NCI-H460 (cell line): Measurements from ENCODE around the gene EPHA7. TPM values are rescaled to one million over a fixed set of nuclear protein-coding genes. Genes with fewer than 3 reads are reported as not detected.

Experiments
- DNase-seq: peaks from one replicate; pipeline ENCODE4 v3.0.0-alpha.2; 2016; ENCODE audit warnings: low read depth; ENCODE audit errors: extremely low read depth
- total RNA-seq: library from RNA; depleted of rRNA; stranded (reverse); fragments of >200 nt; shearing (Covaris generic); gene quantifications from 2 replicates; pipeline ENCODE4 v1.2.3, GENCODE V29; 2014

EPHA7 gene
- total RNA-seq, 1 experiment from 2014 or later: 0.02 TPM

GRCh38 chr6:93266116-93266817, 153.1 kb downstream of the EPHA7 start:
- DNase-seq: no peak

DNA sequence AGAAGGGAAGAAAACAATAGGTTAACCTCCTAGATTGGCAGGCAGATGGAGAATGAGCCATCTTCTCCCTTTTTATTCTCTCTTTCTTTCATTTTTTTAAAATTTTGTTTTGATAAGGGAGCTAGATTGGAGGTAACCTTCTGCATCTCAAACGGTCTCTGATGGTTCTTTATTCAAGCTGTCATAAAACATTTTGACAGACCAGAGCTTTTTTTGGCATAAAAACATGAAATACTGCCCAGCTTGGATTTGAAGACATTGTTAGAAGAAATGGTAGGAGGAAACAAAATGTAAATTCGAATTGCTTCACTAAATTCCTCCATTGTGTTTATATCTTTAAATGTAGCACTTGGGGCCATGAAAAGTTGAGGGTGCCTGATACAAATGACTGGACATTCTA, 158.5 kb downstream of the EPHA7 start:
- DNase-seq: no peak

DNA sequence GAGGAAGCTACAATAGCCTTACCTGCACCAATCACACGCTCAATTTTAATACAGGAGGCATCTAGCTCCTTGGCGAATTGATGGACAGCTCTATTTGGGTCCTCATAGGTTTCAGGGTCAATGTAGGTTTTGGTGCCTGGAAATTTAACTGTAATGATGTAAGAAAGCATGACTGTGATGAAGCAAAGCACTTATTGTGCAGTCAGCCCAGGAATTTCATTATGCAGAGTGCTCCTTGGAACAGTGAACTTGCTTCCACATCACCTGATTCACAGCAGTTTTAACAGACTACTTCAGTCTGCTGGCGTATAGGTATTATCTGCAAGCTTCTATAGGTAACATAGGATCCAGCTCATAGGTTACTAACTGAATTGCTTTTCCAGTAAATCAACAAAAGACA, 160.0 kb downstream of the EPHA7 start:
- DNase-seq: no peak

GRCh38 chr6:93252930-93253329, 166.4 kb downstream of the EPHA7 start:
- DNase-seq: no peak

- no peak for DNase-seq
Observed at GRCh38 chr6:93248631-93249030, 170.7 kb downstream of the EPHA7 start.

DNA sequence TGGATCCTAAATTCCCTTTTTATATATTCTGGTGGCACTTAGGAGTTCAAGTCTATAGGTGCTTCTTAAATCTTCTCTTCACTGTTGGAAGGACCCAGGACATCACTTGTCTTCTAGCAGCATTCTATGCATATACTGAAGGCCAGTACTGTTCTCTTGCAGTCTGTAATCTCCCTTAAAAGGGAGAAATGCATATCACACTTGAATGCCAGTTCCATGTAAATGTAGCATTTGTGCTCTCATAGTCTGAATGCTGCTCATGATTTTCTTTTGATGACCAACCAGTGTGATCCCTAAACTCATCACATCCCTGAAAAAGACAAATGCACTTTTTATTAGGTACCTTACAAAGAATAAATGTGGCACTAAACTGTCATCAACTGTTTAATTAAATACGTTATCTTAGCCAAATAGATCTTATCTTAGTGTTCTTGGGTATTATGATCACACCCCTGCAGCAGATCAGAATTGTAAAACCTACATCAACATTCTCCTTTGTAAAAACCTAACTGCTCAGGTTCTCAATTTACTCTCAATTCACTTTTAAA, 176.1 kb downstream of the EPHA7 start:
- DNase-seq: no peak

GRCh38 chr6:93242049-93242448, 177.3 kb downstream of the EPHA7 start:
- no peak for DNase-seq

GRCh38 chr6:93238632-93239031, 180.7 kb downstream of the EPHA7 start:
- no peak for DNase-seq

- no peak for DNase-seq
Observed at GRCh38 chr6:93235775-93236174, 183.6 kb downstream of the EPHA7 start.

DNA sequence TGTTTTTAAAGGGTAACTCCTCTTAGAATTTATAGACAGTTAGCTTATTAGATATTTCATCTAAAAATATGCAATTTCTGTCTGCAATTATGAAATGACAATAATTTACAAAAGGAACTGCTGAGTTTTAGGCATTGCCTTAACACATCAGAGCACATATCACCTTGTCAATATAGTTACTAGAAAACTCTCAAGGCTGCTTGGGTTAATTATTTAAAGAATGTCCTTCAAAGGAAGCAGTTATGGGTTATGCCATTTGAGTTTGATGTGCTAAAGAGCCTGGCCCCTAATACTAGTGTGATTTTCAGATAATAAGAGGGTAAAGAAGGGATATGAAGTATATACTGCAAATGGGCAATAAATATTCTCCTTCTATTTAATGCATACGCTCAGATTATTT, 192.5 kb downstream of the EPHA7 start:
- no peak for DNase-seq

- no peak for DNase-seq
Observed at GRCh38 chr6:93222071-93222851, 197.1 kb downstream of the EPHA7 start.

- no peak for DNase-seq
Observed at GRCh38 chr6:93219447-93219846, 199.9 kb downstream of the EPHA7 start.

- DNase-seq: no peak
Observed at GRCh38 chr6:93218096-93218495, 201.3 kb downstream of the EPHA7 start.

DNA sequence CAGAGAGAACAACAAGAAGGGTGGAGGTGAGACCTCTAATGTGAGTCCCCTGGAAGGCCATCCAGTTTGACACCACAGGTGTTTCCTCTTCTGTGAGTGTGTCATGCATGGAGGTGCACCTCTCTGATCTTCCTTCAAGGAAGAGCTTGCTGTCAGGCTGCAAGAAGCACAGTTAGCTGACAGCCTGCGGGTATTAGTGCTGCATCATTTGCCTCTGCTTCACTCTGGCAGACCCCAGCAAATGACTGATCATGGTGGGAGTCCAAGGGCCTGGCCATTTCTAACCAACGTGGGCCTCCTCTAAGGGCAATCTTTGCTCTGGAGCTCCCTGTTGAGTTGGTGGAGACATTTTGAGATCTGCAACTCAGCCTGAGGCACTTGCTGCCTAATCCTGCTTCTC, 206.3 kb downstream of the EPHA7 start:
- DNase-seq: no peak

GRCh38 chr6:93210908-93211307, 208.5 kb downstream of the EPHA7 start:
- DNase-seq: no peak

DNA sequence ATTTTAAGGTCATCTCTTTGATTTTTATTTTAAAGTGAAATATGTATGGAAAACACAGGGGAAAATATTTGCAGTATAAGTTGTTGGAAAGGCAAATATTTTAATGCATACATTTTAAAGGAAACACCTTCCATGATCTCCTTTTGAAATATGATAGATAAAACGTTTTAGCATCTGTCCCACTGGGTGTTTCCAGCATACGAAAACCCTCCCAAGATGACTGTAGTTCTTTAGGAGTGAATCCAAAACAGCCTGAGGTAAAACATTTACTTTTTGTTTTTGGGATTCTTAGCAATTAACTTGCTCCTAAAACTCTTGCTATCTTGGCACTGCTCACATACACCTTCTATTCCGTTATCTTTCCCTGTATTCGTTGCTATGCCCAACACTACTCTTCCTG, 210.0 kb downstream of the EPHA7 start:
- DNase-seq: no peak

GRCh38 chr6:93196406-93196970, 222.9 kb downstream of the EPHA7 start:
- no peak for DNase-seq

- DNase-seq: no peak
Observed at GRCh38 chr6:93194480-93194879, 224.9 kb downstream of the EPHA7 start.

GRCh38 chr6:93193868-93194267, 225.5 kb downstream of the EPHA7 start:
- DNase-seq: no peak
